ENCODE measurements around the gene KAZN.
A peak's percentile ranks its signal among the peaks of the same experiment; 100 is the strongest.

The KAZN gene

DNA sequence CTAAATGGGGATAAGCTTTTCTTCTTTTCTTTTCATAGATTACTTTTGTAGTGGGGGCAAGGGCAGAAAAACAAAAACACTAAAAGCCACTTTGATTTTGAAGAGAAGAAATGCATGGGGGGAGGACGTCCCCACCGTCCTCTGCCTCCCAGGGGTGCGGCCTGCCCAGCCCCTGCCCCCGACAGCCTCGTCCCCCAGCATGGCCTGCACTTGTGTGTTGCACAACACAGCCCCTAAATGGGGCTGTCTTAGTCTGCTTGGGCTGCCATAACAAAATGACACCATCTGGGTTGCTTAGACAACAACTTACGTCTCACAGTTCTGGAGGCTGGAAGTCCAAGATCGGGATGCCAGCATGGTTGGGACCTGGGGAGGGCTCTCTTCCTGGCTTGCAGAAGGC lies 497.8 kb downstream of the KAZN start:
- DNase-seq (ENCODE audit: low read depth): no peak

DNA sequence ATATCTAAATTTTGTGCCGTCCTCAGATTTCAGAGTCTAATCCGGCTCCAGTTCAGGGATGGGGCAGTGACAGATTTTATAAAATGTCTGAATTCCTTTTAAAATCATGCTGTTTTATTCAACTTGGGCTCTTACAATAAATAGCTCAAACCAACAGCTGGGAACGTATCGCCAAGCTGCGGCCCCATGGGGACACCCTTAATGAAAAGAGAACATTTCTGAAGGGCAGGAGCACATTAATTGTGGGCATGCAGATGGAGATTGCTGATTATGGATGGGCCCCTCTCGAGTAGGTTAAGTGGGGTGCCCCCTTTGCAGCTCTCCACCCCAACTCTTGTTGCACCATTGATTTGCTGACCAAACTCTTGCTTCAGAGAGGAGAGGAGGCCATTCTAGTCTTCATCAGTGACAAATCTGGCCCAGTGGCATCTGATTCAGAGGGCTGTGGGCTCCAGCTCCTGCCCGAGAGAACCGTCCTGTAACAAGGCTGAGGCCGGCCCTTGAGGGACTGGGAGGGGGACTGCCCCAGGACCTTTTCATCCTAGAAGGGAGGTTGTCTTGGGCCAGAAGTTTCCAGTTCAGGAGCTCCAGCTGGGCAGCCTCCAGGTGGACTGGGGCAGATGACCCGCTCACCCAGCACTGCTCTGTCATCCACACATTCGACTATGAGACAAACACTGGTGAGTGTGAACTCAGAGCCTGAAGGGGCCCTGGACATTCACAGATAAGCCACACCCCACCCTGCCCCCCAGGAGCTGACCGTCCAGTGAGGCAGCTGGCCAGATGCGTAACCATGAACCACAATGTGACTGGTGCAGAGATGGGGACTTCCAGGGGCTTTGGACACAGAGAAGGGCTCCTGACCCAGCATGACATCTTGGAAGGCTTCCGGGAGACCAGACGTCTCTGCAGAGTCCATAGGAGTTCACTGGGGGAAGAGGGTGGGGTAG lies 500.0 kb downstream of the KAZN start:
- no peak for DNase-seq (ENCODE audit: low read depth)

DNA sequence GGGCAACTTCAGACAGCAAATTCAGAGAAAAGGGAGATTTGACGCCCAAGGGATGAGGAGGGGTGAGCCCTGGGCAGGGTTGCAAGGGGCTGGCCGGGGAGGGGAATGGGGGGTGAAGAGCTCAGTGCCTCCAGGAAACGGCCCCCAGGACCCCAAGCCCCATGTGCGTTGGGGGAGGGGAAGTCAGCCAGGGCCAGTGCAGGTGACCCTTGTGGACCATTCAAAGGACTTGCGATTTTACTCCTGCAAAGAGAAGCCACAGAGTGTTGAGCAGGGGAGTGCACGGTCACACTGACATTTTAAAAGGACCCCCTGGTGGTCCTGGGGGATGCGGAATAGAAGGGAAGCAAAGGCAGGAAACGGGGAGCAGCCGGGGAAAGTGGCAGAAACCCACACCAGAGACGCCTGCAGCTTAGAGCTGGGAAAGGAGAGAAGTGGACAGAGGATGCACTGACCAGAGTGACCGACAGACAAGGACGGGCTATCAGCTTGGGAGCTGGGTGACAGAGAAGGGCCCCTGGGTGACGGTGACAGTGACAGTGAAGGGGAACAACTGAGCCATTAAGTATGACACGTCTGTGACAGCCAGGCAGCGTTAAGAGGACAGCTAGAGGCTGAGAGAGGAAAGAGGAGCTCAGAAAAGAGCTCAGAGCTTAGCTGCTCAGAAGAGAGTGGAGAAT lies 501.1 kb downstream of the KAZN start:
- no peak for DNase-seq (ENCODE audit: low read depth)

DNA sequence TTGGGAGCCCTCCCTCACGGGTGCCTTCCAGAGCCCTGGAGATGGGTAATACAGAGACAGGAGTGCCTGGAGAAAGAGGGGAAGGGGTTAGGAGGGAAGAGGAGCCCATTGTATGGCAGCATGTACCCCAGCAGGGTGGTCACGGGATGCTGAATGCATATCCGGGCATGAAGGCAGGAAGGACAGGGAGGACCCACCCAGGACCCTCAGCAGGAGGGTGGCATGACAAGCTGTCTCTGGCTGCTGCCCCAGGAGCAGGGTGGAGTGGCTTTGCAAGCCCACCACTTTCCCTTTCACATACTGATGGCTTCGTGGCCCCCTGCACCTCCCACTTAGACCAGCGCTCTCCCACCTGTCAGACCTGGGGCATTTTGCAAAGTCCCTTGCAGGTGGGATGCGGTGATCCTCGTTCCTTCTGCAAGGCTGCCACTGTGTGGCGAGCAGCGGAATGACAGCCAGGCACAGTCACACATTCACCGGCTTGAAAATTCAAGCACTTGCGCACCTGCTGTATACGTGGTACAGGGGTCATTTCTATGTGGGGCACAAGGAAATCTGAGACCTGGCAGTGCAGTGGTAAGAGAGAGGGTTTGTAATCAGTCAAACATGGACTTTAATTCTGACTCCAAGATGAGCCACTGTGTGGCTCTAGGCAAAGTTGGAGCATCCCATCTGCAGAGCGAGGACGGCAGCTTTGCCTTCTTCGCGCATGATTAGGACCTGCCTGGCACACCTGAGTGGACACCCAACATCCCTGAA lies 501.8 kb downstream of the KAZN start:
- peak; percentile 13 for DNase-seq (ENCODE audit: low read depth)

DNA sequence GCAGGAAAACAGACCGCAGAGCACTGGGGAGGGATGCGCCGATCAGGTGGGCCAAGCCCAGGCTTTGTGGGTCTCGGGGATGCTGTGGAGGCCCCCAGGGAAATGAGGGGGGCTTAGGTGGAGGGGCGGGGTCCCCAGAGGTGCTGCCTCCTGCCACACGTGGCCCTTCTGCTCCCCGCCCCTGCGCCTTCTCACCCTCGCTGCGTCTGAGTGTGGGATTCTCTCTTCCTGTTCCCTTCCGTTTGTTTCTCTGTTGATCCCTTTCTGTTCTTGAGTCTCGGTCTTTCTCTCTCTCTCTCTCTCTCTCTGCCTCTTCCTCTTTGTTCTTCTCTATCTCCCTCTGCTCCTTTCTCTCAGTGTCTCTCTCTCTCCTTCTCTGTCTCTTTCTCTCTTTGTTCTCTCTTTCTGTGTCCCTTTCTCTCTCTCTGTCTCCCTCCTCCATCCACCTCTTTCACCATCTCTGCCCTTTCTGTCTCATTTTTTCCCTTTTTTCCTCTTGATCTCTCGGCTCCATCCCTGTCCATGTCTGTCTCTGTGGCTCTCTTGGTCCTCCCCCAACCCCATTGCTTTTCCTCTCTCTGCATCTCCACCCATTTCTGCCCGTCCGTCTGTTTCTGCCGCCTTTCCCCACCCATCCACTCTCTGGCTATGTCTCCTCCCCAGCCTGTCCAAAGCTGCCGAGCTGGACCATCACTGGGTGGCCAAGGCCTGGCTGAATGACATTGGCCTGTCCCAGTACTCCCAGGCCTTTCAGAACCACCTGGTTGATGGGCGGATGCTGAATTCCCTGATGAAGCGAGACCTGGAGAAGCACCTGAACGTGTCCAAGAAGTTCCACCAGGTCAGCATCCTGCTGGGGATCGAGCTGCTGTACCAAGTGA lies 502.6 kb downstream of the KAZN start:
- no peak for DNase-seq (ENCODE audit: low read depth)

DNA sequence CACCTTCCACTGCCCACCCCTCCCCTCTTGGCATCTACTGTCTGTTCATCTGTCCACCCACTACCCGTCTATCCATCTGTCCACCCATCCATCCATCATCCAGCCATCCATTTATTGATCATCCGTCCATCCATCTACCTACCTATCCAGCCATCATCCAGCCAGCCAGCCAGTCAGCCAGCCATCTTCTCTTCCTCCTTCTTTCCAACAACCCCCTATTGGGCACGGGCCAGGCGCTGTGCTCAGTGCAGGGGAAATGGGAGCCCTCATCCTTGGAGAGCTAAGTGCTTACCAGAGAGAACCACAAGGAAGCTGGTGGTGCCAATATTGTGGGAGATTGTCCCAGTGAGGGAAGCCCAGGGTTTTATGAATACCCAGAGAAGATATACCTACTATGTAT lies 503.3 kb downstream of the KAZN start:
- DNase-seq (ENCODE audit: low read depth): no peak

DNA sequence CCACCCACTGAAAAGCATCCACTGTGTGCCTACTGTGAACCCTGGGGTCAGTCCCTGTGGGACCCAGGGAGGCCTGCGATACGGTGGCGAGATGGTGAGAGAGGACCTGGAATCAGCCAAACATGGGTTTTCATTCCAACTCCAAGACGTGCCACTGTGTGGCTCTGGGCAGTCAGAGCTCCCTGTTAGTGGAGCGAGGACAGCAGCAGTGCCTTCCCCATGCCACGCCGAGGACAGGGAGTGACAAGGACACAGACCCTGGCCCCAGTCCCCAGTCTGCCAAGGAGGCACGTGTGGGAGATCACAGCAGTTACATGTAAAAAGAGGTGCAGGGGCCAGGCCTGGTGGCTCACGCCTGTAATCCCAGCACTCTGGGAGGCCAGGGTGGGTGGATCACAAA lies 504.2 kb downstream of the KAZN start:
- DNase-seq (ENCODE audit: low read depth): no peak

DNA sequence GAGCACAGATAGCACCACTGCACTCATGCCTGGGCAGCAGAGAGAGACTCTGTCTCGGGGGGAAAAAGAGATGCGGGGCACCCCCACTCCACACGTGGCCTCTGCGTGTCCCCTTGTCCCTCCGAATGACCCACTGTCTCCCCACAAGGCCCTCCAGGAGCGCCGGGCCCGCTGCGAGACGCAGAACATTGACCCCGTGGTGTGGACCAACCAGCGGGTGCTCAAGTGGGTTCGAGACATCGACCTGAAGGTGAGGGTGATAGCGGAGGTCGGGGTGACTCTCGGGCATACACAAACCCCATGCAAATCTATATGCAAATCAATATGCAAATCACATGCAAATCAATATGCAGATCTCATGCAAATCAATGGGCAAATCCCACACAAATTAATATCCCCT lies 504.7 kb downstream of the KAZN start:
- DNase-seq (ENCODE audit: low read depth): no peak

DNA sequence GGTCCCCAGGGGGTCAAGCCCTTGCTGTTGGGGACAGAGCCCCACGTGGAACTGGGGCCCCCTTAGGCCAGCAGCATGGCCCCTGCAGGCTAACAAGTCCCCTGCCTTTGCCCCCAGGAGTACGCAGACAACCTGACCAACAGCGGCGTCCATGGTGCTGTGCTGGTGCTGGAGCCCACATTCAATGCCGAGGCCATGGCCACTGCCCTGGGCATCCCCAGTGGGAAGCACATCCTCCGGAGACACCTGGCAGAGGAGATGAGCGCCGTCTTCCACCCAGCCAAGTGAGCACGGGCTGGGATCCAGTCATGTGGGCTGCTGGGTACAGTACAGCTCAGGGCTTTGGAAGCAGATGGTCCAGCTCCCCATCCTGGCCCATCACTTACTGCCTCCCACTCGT lies 505.4 kb downstream of the KAZN start:
- no peak for DNase-seq (ENCODE audit: low read depth)

DNA sequence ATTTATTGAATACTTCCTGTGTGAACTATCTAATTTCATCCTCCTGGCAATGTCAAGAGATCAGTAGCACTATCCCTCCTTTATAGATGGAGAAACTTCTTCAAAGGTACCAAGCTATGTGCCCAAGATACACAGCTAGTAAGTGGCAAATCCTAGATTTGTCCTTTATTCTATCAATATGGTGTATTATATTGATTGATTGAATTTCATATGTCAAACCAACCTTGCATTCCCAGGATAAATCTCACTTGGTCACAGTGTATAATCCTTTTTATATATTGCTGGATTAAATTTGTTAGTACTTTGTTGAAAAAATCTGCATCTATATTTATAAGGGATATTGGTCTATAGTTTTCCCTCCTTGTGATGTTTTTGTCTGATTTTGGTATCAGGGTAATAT lies 506.3 kb downstream of the KAZN start:
- DNase-seq (ENCODE audit: low read depth): no peak

DNA sequence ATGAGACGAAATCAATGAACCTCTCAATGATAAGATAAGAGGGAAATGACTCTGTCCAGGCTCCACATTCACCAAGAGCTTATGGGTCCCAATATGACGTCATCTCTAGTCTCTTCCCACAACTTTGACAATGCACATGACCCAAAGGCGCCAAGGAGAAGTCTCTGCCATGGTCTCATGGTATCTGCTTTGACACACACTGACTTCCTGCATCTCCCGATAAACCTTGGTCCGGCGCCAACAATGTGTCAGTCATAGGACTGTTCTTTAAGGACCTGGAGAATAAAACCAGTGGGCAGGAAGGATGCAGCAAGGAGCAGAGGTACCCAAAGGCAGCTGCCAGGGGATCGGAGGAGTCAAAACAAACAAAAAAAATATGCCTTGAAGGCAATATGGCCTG lies 508.1 kb downstream of the KAZN start:
- DNase-seq (ENCODE audit: low read depth): no peak

DNA sequence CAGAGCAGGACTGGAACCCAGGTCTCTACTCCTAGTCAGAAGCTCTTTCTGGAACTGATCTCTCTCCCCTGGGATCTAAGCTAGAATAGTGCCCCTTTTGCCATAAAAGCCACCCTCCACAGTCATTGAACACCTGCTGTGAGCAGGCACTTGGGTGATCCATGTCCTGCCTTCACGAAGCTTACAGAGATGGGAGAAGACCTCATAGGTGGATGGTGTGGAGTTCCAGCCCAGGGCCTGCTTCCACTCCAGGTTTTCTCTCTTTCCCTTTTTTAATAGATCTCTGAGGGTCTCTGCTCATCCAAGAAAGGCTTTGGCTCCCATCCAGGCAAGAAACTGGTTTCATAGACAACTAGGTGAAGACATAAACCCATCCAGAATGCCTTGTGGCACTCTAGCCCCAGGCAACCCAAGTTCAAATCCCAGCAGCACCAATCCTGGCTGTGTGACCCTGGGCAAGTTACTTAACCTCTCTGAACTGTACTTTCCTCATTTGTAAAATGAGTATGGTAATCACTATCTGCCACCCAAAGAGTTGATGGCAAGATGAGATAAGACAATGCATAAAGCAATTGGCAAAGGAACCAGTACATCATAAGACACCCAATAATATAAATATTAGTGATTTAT lies 508.7 kb downstream of the KAZN start:
- DNase-seq (ENCODE audit: low read depth): no peak

DNA sequence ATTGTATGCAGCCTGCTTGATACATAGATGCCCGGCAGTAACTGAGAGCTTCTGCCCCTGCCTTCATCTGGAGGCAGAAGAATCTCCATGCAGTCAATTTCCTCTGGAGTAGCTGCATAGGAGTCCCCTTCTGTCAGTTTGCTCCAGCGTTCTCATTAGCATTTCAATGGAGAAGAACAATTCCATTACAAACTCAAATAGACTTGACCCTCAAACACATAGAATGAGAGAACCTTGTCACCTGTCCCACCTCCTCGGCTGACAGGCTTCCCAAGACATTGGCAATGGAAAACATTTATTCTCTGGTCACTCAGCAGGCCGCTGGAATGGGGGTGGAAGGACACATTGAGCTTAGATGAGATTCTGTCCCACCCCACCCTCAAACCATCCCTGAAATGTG lies 509.4 kb downstream of the KAZN start:
- no peak for DNase-seq (ENCODE audit: low read depth)

DNA sequence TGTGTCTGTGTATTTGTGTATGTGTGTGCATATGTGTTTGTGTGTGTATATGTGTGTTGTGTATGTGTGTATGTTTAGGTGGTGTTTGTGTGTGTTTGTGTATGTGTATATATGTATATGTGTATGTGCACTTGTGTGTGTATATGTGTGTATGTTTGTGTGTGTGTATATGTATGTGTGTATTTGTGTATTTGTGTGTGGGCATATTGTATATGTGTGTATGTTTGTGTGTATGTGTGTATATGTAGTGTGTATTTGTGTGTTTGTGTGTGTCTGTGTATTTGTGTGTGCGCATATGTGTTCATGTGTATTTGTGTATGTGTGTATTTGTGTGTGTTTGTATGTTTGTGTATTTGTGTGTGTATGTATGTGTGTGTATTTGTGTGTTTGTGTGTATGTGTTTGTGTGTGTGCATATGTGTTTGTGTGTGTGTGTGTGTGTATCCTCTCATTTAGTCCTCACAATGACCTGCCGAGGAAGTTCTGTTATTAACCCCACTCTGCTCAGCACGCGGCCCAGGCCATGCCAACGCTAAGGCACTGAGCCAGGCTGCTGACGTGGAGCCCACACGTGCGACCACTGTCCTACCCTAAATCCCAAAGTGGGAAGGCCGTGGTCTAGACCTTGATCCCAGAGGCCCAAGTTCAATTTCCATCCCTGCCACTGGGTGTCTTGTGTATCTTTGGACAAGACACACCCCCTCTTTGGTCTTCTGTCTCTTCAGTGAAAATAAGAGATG lies 511.8 kb downstream of the KAZN start:
- no peak for DNase-seq (ENCODE audit: low read depth)

DNA sequence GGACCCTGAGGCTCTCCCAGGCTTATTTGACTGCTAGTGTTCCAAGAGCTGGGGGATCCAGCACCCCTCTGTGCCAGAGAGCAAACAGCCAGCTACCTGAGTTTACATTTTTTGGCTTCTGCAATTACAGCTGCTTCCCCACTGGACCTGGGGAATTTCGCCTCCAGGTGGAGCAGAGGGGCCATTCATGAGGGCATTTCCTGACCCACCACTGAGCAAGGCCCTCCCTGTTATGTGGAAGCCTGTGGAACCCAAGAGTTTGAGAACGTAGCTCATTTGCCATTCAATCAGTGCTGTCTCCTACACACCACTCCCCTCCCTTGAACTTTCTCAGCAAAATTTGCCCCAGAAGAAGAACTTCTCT lies 512.4 kb downstream of the KAZN start:
- no peak for DNase-seq (ENCODE audit: low read depth)

DNA sequence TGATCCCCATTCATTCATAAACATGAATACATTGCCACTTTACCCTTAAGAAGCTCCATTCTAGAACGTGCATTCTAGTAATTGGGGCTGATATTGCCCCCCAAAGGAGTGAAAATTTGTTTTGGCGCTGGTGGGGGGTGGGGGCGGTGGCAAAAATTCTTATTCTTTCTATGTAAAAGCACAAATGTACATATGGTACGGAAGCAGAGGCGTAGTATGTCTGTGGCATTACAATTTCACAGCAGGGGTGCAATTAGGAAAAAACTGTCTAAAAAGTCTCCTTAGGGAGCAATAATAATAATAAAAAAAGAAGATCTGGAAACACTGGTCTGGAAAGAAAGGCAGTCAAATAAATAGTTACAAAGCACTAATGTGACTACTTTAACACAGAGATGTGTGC lies 514.7 kb downstream of the KAZN start:
- DNase-seq (ENCODE audit: low read depth): no peak

DNA sequence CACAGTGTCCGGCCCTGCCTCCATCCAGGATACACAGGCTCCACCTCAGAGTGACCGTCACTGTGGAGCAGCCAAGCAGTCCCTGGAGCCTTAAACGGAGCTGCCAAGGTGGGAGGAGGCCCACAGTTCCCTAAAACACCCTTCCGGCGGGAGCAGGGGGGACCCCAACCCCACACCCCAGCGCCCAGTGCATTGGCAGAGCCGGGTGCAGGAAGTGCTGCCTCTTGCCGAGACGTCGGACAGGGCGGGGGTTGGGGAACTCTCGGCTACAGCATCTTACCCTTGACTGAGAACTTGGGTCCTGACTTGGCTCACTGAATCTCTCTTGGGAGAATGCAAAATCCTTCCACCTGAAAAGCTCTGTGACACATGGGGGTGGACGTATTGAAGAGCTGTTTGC lies 516.4 kb downstream of the KAZN start:
- DNase-seq (ENCODE audit: low read depth): no peak

DNA sequence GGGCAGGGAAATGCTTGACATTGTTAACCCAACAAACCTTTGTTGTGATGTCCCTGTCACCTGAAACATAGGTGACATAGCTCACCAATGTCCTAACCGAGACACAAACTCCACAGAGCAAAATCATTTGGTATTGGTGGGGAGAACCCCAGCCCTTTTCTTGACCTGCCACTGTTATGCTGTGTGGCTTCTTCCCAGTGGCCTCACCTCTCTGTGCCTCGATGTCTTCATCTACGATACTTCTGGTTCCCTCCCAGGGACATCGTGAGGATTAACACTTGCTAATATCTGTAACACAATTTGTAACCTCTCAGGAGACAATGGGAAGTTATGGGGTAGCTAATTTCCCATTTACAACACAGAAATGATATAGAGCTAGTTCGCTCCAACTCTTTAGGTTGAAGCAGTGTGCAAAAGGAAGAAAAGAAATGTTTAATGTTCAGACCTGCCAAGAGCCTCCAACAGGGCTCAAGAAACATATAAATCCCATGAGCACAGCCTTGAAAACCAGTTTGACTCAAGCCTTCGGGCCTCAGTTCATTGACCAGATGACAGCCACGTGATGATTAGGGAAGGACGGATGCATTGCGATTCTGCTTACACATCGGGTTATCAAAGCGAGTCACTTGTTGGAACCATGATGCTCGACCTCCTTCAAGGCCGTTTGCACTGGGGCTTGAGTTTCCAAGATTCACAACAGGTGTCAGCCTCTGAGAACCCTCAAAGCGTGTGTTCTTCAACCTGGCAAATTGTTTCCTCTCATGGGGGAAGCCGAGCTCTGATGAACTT lies 517.3 kb downstream of the KAZN start:
- no peak for DNase-seq (ENCODE audit: low read depth)

DNA sequence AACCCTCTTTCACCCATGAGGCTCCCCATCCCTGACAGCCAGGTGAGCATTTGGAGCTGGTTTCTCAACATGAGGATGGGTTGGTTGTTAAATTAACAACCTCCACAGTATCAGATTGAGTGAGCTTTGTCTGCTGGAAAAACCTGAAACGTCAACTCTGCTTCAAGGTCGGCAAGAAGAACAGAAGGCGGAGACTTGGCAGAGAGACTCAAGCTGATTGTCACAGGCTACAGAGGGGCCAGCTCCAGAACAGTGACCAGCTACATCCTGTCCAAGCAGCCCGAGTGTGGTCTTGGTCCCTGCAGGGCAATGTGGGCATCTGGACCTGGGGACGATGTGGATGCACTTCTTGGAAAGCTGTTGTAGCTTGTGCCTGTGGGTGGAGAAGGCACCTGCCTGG lies 518.5 kb downstream of the KAZN start:
- no peak for DNase-seq (ENCODE audit: low read depth)

Data from stimulated activated CD8-positive, alpha-beta memory T cell treated with anti-CD3 and anti-CD28 coated beads, Interleukin-7, amount 100 ng/mL, for 24 hours (primary cell).